Body of pancreas (tissue), 4 donors: Measurements from ENCODE around the gene PUM2.

Experiments used
- CTCF ChIP-seq, 7 experiments: fragments of 450-650 bp in 4 of 7; fragments of 200-600 bp in 3 of 7; sonication (generic) in 3 of 7; IDR thresholded peaks; one replicate each; pipeline ENCODE4 v1.5.1; 2016 to 2019; ENCODE audit warnings: antibody characterized with exemption in 7 of 7
- POLR2A ChIP-seq, 3 donors: fragments of 450-650 bp; IDR thresholded peaks; one replicate each; pipeline ENCODE4 v1.6.1; 2016; ENCODE audit warnings: antibody characterized with exemption in 3 of 3, mild to moderate bottlenecking in 2 of 3

GRCh38 chr2:20226152-20226545 is 124.5 kb downstream of the PUM2 start:
- TF ChIP-seq POLR2A (IDR thresholded peaks at IDR 0.05) (no peak), CTCF (IDR thresholded peaks at IDR 0.05) (no peak)
